GM23248 (cell line): Measurements from ENCODE around the gene MAPK8IP3. TPM values are rescaled to one million over a fixed set of nuclear protein-coding genes. Genes with fewer than 3 reads are reported as not detected.
"Not testable (repeated sequence)": the region's sequence is repeated elsewhere in the genome, so short reads cannot be mapped to it uniquely, and the experiment has no call there.

ENCODE experiments used
- DNase-seq: peaks from one replicate; pipeline ENCODE4 v3.0.0-alpha.2; 2015
- H2AFZ ChIP-seq: fragments of 200-600 bp; sonication (generic); 2 replicates; pipeline ENCODE4 v1.6.1; 2016; ENCODE audit warnings: antibody characterized with exemption
- H3F3A ChIP-seq: fragments of 200-600 bp; sonication (generic); 2 replicates; pipeline ENCODE4 v1.6.1; 2016; ENCODE audit warnings: mild to moderate bottlenecking, antibody characterized with exemption, mixed run types; ENCODE audit not compliant: insufficient read depth
- H3K27ac ChIP-seq: fragments of 200-600 bp; sonication (generic); 2 replicates; pipeline ENCODE4 v1.5.1; 2016; ENCODE audit warnings: mild to moderate bottlenecking
- H3K27me3 ChIP-seq: fragments of 200-600 bp; sonication (generic); replicated peaks from 2 replicates; pipeline ENCODE4 v1.6.1; 2016; ENCODE audit warnings: mild to moderate bottlenecking; ENCODE audit not compliant: insufficient read depth
- H3K36me3 ChIP-seq: fragments of 200-600 bp; sonication (generic); 2 replicates; pipeline ENCODE4 v1.6.1; 2016; ENCODE audit warnings: low read depth, mild to moderate bottlenecking
- H3K4me1 ChIP-seq: fragments of 200-600 bp; sonication (generic); 2 replicates; pipeline ENCODE4 v1.6.1; 2016; ENCODE audit warnings: mild to moderate bottlenecking; ENCODE audit not compliant: insufficient read depth
- H3K4me2 ChIP-seq: fragments of 200-600 bp; sonication (generic); one replicate; pipeline ENCODE4 v1.6.1; 2016; ENCODE audit warnings: mild to moderate bottlenecking; ENCODE audit not compliant: unreplicated experiment
- H3K4me3 ChIP-seq: fragments of 200-600 bp; sonication (generic); 2 replicates; pipeline ENCODE4 v1.5.1; 2016; ENCODE audit warnings: mild to moderate bottlenecking
- H3K79me2 ChIP-seq: fragments of 200-600 bp; sonication (generic); 2 replicates; pipeline ENCODE4 v1.6.1; 2016; ENCODE audit warnings: mild to moderate bottlenecking; ENCODE audit not compliant: insufficient read depth
- H3K9ac ChIP-seq: fragments of 200-600 bp; sonication (generic); 2 replicates; pipeline ENCODE4 v1.6.1; 2016; ENCODE audit warnings: mild to moderate bottlenecking
- H3K9me2 ChIP-seq: fragments of 200-600 bp; sonication (generic); 2 replicates; pipeline ENCODE4 v1.6.1; 2016; ENCODE audit warnings: mixed run types, mild to moderate bottlenecking, moderate library complexity; ENCODE audit not compliant: insufficient read depth
- H3K9me3 ChIP-seq: fragments of 200-600 bp; sonication (generic); one replicate; pipeline ENCODE4 v1.6.1; 2017; ENCODE audit warnings: low read depth
- H4K20me1 ChIP-seq: fragments of 200-600 bp; sonication (generic); 2 replicates; pipeline ENCODE4 v1.6.0; 2016; ENCODE audit not compliant: insufficient read depth
- EZH2 ChIP-seq: fragments of 200-600 bp; sonication (generic); IDR thresholded peaks from 2 replicates; pipeline ENCODE4 v1.6.1; 2018; ENCODE audit warnings: antibody characterized with exemption, mild to moderate bottlenecking; ENCODE audit not compliant: insufficient read depth, poor library complexity, severe bottlenecking
- EZH2phosphoT487 ChIP-seq: fragments of 200-600 bp; sonication (generic); IDR thresholded peaks from 2 replicates; pipeline ENCODE4 v1.6.1; 2018; ENCODE audit warnings: antibody characterized with exemption, moderate library complexity, mild to moderate bottlenecking, low read depth; ENCODE audit not compliant: insufficient read depth
- WGBS, 2 experiments: methylation state at CpG; one replicate each; pipeline ENCODE4 v1.1.6; 2015 to 2017; ENCODE audit warnings: low lambda C conversion rate in 2 of 2, low coverage in 1 of 2; ENCODE audit errors: missing lambda C conversion rate in 2 of 2; 5-methylcytosine and 5-hydroxymethylcytosine counted together
- in situ Hi-C: fragments of 300-500 bp; cut with MboI; formaldehyde crosslinking; loops from 2 replicates; pipeline ENCODE4 v1.15.0; 2020
- polyA plus RNA-seq: library from polyadenylated mRNA; unstranded; fragments of >200 nt; fragmentation: Nextera tagmentation; extraction: Ambion mirVana; gene quantifications from 2 replicates; pipeline ENCODE4 v1.2.1, GENCODE V29; 2016
- total RNA-seq: library from RNA; depleted of rRNA; stranded (reverse); fragments of >200 nt; shearing (Covaris generic); gene quantifications from 2 replicates; pipeline ENCODE4 v1.2.3, GENCODE V29; 2014

MAPK8IP3 gene
- total and polyA plus RNA-seq, 2 experiments from 2014 or later: 10.0 to 28.3 TPM

DNA sequence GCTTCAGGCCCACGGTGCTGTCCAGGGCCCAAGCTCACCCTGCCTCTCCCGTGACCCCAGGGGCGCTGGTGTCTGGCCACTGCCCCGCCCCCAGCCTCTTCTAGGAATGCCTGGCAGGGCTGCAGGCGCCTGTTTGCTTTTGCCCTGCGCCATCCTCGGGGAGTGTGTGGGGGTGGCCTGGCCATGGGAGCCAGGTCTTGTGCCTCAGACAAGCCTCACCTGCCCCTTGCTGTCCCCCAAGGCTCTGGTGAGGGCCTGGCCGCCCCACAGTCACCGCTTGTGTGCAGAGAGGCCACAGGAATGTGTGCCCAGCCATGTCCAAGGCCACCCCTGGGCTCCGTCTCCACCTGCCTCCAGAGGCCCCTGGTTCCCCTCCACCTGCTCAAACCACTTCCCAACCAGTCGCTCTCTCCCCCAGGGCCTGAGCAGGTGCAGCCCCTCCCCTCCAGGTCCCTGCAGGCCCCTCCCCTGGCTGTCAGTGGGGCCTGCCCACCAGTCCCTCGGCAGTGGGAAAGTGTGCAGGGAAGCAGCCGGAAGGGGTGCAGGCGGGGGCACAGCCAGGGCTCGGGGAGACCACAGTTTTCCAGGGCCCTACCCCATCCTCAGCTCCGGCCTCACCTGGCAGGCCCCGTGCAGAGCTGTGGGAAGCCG, 88.4 kb downstream of the MAPK8IP3 start:
- Histone ChIP-seq H3K9me3 (no peaks in the 10 kb centered on the region), H3F3A (no peaks in the 10 kb centered on the region), H3K79me2 (no peaks in the 10 kb centered on the region), H3K27me3 (no peaks in the 10 kb centered on the region), H3K27ac (no peak overlapping the region), H3K4me2 (no peak overlapping the region), H3K36me3 (no peaks in the 10 kb centered on the region; the same call in 1 of the 2 replicates), H3K9me2 (no peaks in the 10 kb centered on the region), H3K4me3 (no peak overlapping the region), H3K9ac (no peak overlapping the region), H3K4me1 (no peaks in the 10 kb centered on the region), H4K20me1 (no peaks in the 10 kb centered on the region), H2AFZ (no peak overlapping the region)
- no peak for DNase-seq
- in situ Hi-C loops: no loop called here
- TF ChIP-seq EZH2phosphoT487: no peak
- TF ChIP-seq EZH2: no peak
- WGBS, 2 experiments: 63 to 64% methylated on average over 17 to 18 of the region's 18 CpGs

DNA sequence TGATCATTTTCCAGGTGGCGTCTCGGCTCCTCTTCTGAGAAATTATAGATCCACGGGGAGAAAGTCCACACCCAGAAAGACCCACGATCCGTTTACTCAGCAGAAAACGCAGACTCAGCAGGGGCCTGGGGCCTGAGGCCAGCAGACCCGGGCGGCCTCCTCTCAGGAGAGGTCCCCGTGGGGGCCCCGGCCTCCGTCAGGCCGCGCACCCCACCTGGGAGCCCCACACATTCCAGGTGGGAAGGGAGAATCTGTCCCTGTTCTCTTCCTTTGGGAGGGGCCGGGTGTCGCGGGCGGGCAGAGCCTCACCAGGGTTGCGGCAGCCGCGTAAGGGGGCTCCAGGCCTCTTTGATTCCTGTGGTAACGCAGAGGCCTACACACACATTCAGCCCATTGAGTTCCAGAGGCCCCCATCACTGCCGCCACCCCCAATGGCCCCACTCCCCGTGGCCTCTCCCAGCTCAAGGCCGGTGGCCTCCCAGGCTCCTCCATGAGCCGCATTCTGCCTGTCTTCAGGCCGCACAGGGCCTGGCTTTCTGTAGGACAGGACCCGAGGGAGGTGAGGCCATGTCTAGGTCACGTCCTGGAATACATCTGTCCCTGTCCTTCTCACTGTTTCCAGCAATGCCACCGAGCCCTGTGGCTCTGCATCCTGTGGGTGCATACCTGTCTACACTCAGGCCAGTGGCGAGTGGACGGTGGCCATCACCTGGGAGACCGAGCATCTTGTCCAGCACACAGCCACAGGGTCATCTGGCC, 89.1 kb downstream of the MAPK8IP3 start:
- 75 to 79% methylated on average over 27 to 32 of the region's 32 CpGs for WGBS, 2 experiments
- Histone ChIP-seq H3K9me2 (no peaks in the 10 kb centered on the region), H3F3A (no peaks in the 10 kb centered on the region), H3K4me2 (no peak overlapping the region), H3K36me3 (no peaks in the 10 kb centered on the region), H2AFZ (no peak overlapping the region), H3K79me2 (no peaks in the 10 kb centered on the region), H4K20me1 (no peaks in the 10 kb centered on the region), H3K27ac (no peak overlapping the region), H3K4me1 (no peaks in the 10 kb centered on the region), H3K9ac (no peak overlapping the region), H3K4me3 (no peak overlapping the region), H3K27me3 (no peaks in the 10 kb centered on the region), H3K9me3 (no peaks in the 10 kb centered on the region)
- DNase-seq: no peak
- in situ Hi-C loops: no loop called here
- TF ChIP-seq EZH2 (no peak), EZH2phosphoT487 (no peak)

GRCh38 chr16:1799263-1799662, 93.3 kb downstream of the MAPK8IP3 start:
- in situ Hi-C loops: not testable (repeated sequence)
- 74 to 77% methylated on average over 5 of the region's 5 CpGs for WGBS, 2 experiments

GRCh38 chr16:1800701-1801100, 94.7 kb downstream of the MAPK8IP3 start:
- Histone ChIP-seq H3K36me3 (no peaks in the 10 kb centered on the region), H3K9me2 (no peaks in the 10 kb centered on the region), H3K4me3 (no peak overlapping the region), H3K4me2 (no peak overlapping the region), H3K9ac (no peak overlapping the region), H3K4me1 (no peaks in the 10 kb centered on the region), H4K20me1 (no peaks in the 10 kb centered on the region), H3K79me2 (no peaks in the 10 kb centered on the region), H2AFZ (no peak overlapping the region), H3F3A (no peaks in the 10 kb centered on the region), H3K27ac (no peak overlapping the region), H3K27me3 (no peaks in the 10 kb centered on the region), H3K9me3 (no peaks in the 10 kb centered on the region)
- WGBS, 2 experiments: 72% methylated on average over 10 of the region's 10 CpGs
- DNase-seq: no peak
- TF ChIP-seq EZH2: no peak
- no peak for TF ChIP-seq EZH2phosphoT487
- in situ Hi-C loops: no loop called here

More at GRCh38 chr16:1799263-1799662, 93.3 kb downstream of the MAPK8IP3 start:
- not testable (repeated sequence) for H3K36me3 ChIP-seq, H3K9me2 ChIP-seq, H3K27me3 ChIP-seq, DNase-seq, H3K9ac ChIP-seq, H3K27ac ChIP-seq, H3F3A ChIP-seq, H3K4me3 ChIP-seq, H3K4me1 ChIP-seq, H3K9me3 ChIP-seq, H3K4me2 ChIP-seq, H3K79me2 ChIP-seq, H2AFZ ChIP-seq, H4K20me1 ChIP-seq
